HepG2 (cell line): ENCODE data around the gene CARHSP1. TPM values are rescaled to one million over a fixed set of nuclear protein-coding genes. Genes with fewer than 3 reads are reported as not detected.

Source experiments
- ARID5B ChIP-seq: IDR thresholded peaks from 2 replicates; pipeline ENCODE4 v1.4.0; 2020; ENCODE audit warnings: mild to moderate bottlenecking, missing genetic modification reagents
- FOXC1 ChIP-seq: sonication (generic); formaldehyde crosslinking; IDR thresholded peaks from 2 replicates; pipeline ENCODE4 v1.8.0; 2022; ENCODE audit warnings: mild to moderate bottlenecking, missing genetic modification reagents, borderline replicate concordance
- FOXO4 ChIP-seq: sonication (generic); formaldehyde crosslinking; conservative IDR thresholded peaks from 2 replicates; pipeline ENCODE4 v1.8.1; 2023; ENCODE audit warnings: missing genetic modification reagents
- GTF3A ChIP-seq: sonication (generic); formaldehyde crosslinking; conservative IDR thresholded peaks from 2 replicates; pipeline ENCODE4 v1.4.0; 2020; ENCODE audit warnings: mild to moderate bottlenecking, missing genetic modification reagents
- HHEX ChIP-seq: IDR thresholded peaks from 2 replicates; pipeline ENCODE4 v1.6.1; 2016; ENCODE audit warnings: control low read depth
- HMGXB3 ChIP-seq: sonication (generic); formaldehyde crosslinking; IDR thresholded peaks from 2 replicates; pipeline ENCODE4 v1.4.0; 2020; ENCODE audit warnings: missing genetic modification reagents, borderline replicate concordance
- MTA3 ChIP-seq: sonication (generic); formaldehyde crosslinking; IDR thresholded peaks from 2 replicates; pipeline ENCODE4 v1.4.0; 2020; ENCODE audit warnings: missing genetic modification reagents
- NFATC3 ChIP-seq: sonication (generic); formaldehyde crosslinking; IDR thresholded peaks from 2 replicates; pipeline ENCODE4 v1.5.1; 2020; ENCODE audit warnings: mild to moderate bottlenecking, missing genetic modification reagents
- NPAS2 ChIP-seq: sonication (generic); formaldehyde crosslinking; IDR thresholded peaks from 2 replicates; pipeline ENCODE4 v1.8.0; 2022; ENCODE audit warnings: mild to moderate bottlenecking, missing genetic modification reagents, borderline replicate concordance
- STAT6 ChIP-seq: sonication (generic); formaldehyde crosslinking; IDR thresholded peaks from 2 replicates; pipeline ENCODE4 v1.4.0; 2020; ENCODE audit warnings: missing genetic modification reagents, mild to moderate bottlenecking, borderline replicate concordance
- ZBTB1 ChIP-seq: sonication (generic); formaldehyde crosslinking; IDR thresholded peaks from 2 replicates; pipeline ENCODE4 v1.4.0; 2020; ENCODE audit warnings: missing genetic modification reagents, borderline replicate concordance
- ZNF614 ChIP-seq: IDR thresholded peaks from 2 replicates; pipeline ENCODE4 v1.6.1; 2018; ENCODE audit warnings: missing biosample characterization, missing genetic modification reagents, inconsistent platforms, borderline replicate concordance
- ZNF777 ChIP-seq: sonication (generic); formaldehyde crosslinking; IDR thresholded peaks from 2 replicates; pipeline ENCODE4 v1.4.0; 2020; ENCODE audit warnings: missing genetic modification reagents
- ZSCAN5A ChIP-seq: sonication (generic); formaldehyde crosslinking; IDR thresholded peaks from 2 replicates; pipeline ENCODE4 v1.8.0; 2022; ENCODE audit warnings: mild to moderate bottlenecking, missing genetic modification reagents, borderline replicate concordance
- polyA plus RNA-seq, 8 experiments: library from polyadenylated mRNA; depleted of rRNA in 3 of 8; stranded (reverse) in 7 of 8; unstranded in 1 of 8; fragments of >200 nt; fragmentation: Illumina TruSeq in 4 of 8; extraction: Trizol in 4 of 8; gene quantifications; 2 replicates each; pipeline versions ENCODE4 v1.2.1 to v1.2.3, GENCODE V29; 2011 to 2016; ENCODE audit warnings: low read depth in 4 of 8, missing spikeins in 1 of 8, mixed read lengths in 1 of 8; ENCODE audit not compliant: insufficient read depth in 1 of 8
- total RNA-seq, 5 experiments: library from RNA; depleted of rRNA; stranded (reverse); fragments of >200 nt; fragmentation: Illumina TruSeq; extraction: Trizol; gene quantifications; 2 replicates each; pipeline ENCODE4 v1.2.3, GENCODE V29; 2016; ENCODE audit warnings: low read depth in 1 of 5

The CARHSP1 gene
- total and polyA plus RNA-seq, 2 of the 13 experiments (the other 11 are each of a cell fraction or from before 2014, with no cell fraction given) = 173 to 345 TPM

GRCh38 chr16:8861563-8862308, 7.1 kb downstream of the CARHSP1 start (continued):
- TF ChIP-seq HMGXB3 (CRISPR knock-in tag) (no peak; the same call in 1 of the 2 replicates), HHEX (CRISPR knock-in tag) (no peak), NPAS2 (CRISPR knock-in tag) (no peak), FOXC1 (CRISPR knock-in tag) (0 out of 2 replicates have a peak, but pooled peaks have one; percentile 13), MTA3 (CRISPR knock-in tag) (no peak), ZBTB1 (CRISPR knock-in tag) (no peak), FOXO4 (0 out of 2 replicates have a peak, but pooled peaks have one; percentile 82), ZNF614 (no peak; the same call in 1 of the 2 replicates), GTF3A (CRISPR knock-in tag) (no peak), ZSCAN5A (CRISPR knock-in tag) (0 out of 2 replicates have a peak, but pooled peaks have one; percentile 49), NFATC3 (no peak), ZNF777 (CRISPR knock-in tag) (no peak; the same call in 1 of the 2 replicates), ARID5B (CRISPR knock-in tag) (peak; percentile 22; the same call in 1 of the 2 replicates), STAT6 (CRISPR knock-in tag) (no peak)
